GM19035 (cell line): ENCODE measurements around the gene KLRD1.
"Not testable (repeated sequence)": the region's sequence is repeated elsewhere in the genome, so short reads cannot be mapped to it uniquely, and the experiment has no call there.

Experiments used
- ATAC-seq: cut with Tn5 transposase; IDR thresholded peaks from one replicate; pipeline ENCODE4 v1.9.1; 2021; ENCODE audit not compliant: unreplicated experiment

The KLRD1 gene

GRCh38 chr12:10307630-10308029 is at the start of gene KLRD1:
TSS of gene KLRD1 (plus strand) at chr12:10307870. CDS start at chr12:10308078, 208 bp downstream.
- ATAC-seq, result no peak

GRCh38 chr12:10260927-10261326 is 46.7 kb upstream of the KLRD1 start:
- ATAC-seq, result no peak

- no peak for ATAC-seq
Measured at GRCh38 chr12:10268037-10268436, 39.6 kb upstream of the KLRD1 start.

GRCh38 chr12:10272467-10272866 is 35.2 kb upstream of the KLRD1 start:
- ATAC-seq, result no peak

- ATAC-seq, result no peak
Measured at GRCh38 chr12:10276774-10277173, 30.9 kb upstream of the KLRD1 start.

GRCh38 chr12:10278104-10278503 is 29.6 kb upstream of the KLRD1 start:
- ATAC-seq, result no peak

GRCh38 chr12:10279937-10280336 is 27.7 kb upstream of the KLRD1 start:
- no peak for ATAC-seq

- ATAC-seq, result no peak
Measured at GRCh38 chr12:10283027-10283426, 24.6 kb upstream of the KLRD1 start.

GRCh38 chr12:10285919-10286318 is 21.8 kb upstream of the KLRD1 start:
- no peak for ATAC-seq

- no peak for ATAC-seq
Measured at GRCh38 chr12:10289005-10289754, 18.5 kb upstream of the KLRD1 start.

- no peak for ATAC-seq
Measured at GRCh38 chr12:10291030-10291429, 16.6 kb upstream of the KLRD1 start.

- ATAC-seq, result no peak
Measured at GRCh38 chr12:10293151-10293550, 14.5 kb upstream of the KLRD1 start.

GRCh38 chr12:10293570-10294227 is 14.0 kb upstream of the KLRD1 start:
- ATAC-seq, result no peak

GRCh38 chr12:10301103-10301502 is 6.6 kb upstream of the KLRD1 start:
- ATAC-seq, result no peak

GRCh38 chr12:10304161-10304574 is 3.5 kb upstream of the KLRD1 start:
- no peak for ATAC-seq

GRCh38 chr12:10305411-10305810 is 2.3 kb upstream of the KLRD1 start:
- ATAC-seq, result no peak

- no peak for ATAC-seq
Measured at GRCh38 chr12:10310926-10311720, 3.5 kb downstream of the KLRD1 start.

GRCh38 chr12:10319388-10319787 is 11.7 kb downstream of the KLRD1 start:
- no peak for ATAC-seq

- no peak for ATAC-seq
Measured at GRCh38 chr12:10320643-10321042, 13.0 kb downstream of the KLRD1 start.

- not testable (repeated sequence) for ATAC-seq
Measured at GRCh38 chr12:10328691-10329090, 21.0 kb downstream of the KLRD1 start.

- no peak for ATAC-seq
Measured at GRCh38 chr12:10331642-10332239, 24.1 kb downstream of the KLRD1 start.
